ENCODE data around the gene NAXE. TPM values are rescaled to one million over a fixed set of nuclear protein-coding genes. Genes with fewer than 3 reads are reported as not detected.
A peak's percentile ranks its signal among the peaks of the same experiment; 100 is the strongest.

The NAXE gene
- total RNA-seq = 10 to 100 TPM; 46.1 to 81.1 (median 60.0) TPM

DNA sequence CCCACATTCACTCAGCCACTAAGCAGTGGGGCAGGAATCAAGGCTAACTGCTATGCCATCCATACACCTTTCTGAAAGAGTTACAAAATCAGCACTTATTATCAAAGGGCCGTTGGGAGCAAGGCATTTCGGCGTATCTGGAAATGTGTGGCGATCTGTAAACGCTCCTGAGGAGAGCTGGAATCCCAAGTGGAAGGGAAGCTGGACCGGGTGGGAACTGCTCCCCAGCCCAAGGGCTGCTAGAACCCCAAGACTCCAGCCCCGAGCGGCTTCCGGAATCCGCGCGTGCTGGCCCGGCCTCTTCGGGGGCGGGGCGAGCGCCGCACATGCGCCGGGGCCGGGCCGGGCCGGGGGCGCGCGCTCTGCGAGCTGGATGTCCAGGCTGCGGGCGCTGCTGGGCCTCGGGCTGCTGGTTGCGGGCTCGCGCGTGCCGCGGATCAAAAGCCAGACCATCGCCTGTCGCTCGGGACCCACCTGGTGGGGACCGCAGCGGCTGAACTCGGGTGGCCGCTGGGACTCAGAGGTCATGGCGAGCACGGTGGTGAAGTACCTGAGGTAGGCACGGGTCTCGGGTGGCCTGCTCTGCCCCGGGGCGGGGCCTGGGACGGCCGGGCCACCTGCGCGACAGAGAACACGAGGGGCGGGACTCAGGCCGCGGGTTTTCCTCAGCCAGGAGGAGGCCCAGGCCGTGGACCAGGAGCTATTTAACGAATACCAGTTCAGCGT is at the start of gene NAXE:
TSS of gene NAXE (plus strand) at position 345 of the 726 bp plus-strand sequence. CDS start at position 374, 29 bp downstream.
- H3K9me3 ChIP-seq = no peaks in the 10 kb centered on the region
- DNase-seq (peak; percentile 82 to 94), ATAC-seq (ENCODE audit: low FRiP score in 2 of 2) (peak; percentile 91 to 99)
- H3K36me3 ChIP-seq = peaks cover 0 to 32% (median 16%) of the 10 kb centered on the region in 4 donors
- peaks cover 7 to 18% (median 12%) of the 10 kb centered on the region in 4 donors for H3K4me1 ChIP-seq
- H3K4me3 ChIP-seq = peak within 1 kb of the TSS; percentile 55 to 89 (median 76)
- peak within 1 kb of the TSS; percentile 71 to 89 (median 86) for H3K27ac ChIP-seq
- no peak for TF ChIP-seq EP300 (IDR thresholded peaks at IDR 0.05)
- peak; percentile 27 to 67 for TF ChIP-seq POLR2AphosphoS5 (IDR thresholded peaks at IDR 0.05)
- peak in 3 of 6 experiments; percentile 6 to 15 (median 12) for TF ChIP-seq CTCF (IDR thresholded peaks at IDR 0.05)
- TF ChIP-seq POLR2A (IDR thresholded peaks at IDR 0.05) = peak in 3 of 4 donors; percentile 54 to 79 (median 67)
- 0% methylated on average over 2 to 27 of the region's 60 CpGs for WGBS, 2 donors
- no peaks in the 10 kb centered on the region for H3K27me3 ChIP-seq

DNA sequence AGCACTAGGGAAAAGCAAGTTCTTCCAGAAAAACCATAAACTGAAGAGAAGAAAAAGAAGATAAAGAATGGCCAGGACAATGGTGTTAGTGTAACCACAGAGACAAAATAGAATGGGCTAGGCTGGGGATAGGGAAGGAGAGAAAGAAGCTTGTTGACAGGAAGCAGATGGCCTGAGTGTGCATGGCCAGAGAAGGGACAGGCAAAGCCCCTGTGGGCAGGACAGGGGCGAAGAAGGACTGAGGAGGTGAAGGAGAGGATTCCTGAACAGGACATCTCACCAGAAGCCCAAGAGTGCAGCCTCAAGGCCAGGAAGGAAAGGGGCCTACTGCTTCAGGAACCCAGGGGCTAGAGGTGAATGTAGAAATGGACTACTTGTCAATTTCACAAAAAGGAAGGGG is 48.5 kb upstream of the NAXE start:
- no peak for DNase-seq
- ATAC-seq (ENCODE audit: low FRiP score in 2 of 2) = no peak
- Histone ChIP-seq H3K4me3 (no peak overlapping the region), H3K9me3 (no peaks in the 10 kb centered on the region), H3K36me3 (no peaks in the 10 kb centered on the region), H3K4me1 (peaks cover 0 to 4% (median 0%) of the 10 kb centered on the region in 4 donors), H3K27ac (no peak overlapping the region), H3K27me3 (no peaks in the 10 kb centered on the region)
- no peak for TF ChIP-seq EP300 (IDR thresholded peaks at IDR 0.05)
- TF ChIP-seq POLR2A (IDR thresholded peaks at IDR 0.05) = no peak
- TF ChIP-seq CTCF (IDR thresholded peaks at IDR 0.05) = no peak
- TF ChIP-seq POLR2AphosphoS5 (IDR thresholded peaks at IDR 0.05) = no peak
- 76 to 79% methylated on average over 1 of the region's 1 CpG for WGBS, 2 donors

DNA sequence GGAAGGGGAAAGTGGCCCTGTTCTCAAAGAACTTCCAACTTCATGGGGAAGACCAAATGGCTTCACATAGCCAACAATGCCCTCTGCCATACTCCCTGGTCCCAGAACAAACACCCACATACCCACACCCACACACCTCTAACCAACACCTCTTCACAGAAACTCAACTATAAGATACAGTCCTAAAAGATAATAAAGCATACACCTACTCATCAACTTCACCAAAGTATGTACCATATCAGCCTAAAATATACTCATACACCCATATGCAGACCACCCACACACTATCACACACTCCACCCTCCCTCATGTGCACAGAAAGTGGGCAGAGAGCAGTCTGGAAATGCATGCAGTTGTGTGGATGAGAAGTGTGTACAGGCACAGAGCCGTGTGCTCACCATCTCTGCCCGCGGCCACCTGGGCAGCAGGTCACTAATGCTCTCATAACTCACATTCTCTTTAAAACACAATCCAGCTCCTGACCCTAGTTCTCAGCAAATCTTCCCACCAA is 46.9 kb upstream of the NAXE start:
- Histone ChIP-seq H3K9me3 (no peaks in the 10 kb centered on the region), H3K27me3 (no peaks in the 10 kb centered on the region), H3K4me1 (peaks cover 0 to 4% (median 0%) of the 10 kb centered on the region in 4 donors), H3K36me3 (no peaks in the 10 kb centered on the region), H3K4me3 (no peak overlapping the region), H3K27ac (no peak overlapping the region)
- ATAC-seq (ENCODE audit: low FRiP score in 2 of 2) (no peak), DNase-seq (no peak)
- TF ChIP-seq EP300 (IDR thresholded peaks at IDR 0.05) (no peak), POLR2AphosphoS5 (IDR thresholded peaks at IDR 0.05) (no peak), CTCF (IDR thresholded peaks at IDR 0.05) (no peak), POLR2A (IDR thresholded peaks at IDR 0.05) (no peak)
- 92 to 96% methylated on average over 3 of the region's 3 CpGs for WGBS, 2 donors

DNA sequence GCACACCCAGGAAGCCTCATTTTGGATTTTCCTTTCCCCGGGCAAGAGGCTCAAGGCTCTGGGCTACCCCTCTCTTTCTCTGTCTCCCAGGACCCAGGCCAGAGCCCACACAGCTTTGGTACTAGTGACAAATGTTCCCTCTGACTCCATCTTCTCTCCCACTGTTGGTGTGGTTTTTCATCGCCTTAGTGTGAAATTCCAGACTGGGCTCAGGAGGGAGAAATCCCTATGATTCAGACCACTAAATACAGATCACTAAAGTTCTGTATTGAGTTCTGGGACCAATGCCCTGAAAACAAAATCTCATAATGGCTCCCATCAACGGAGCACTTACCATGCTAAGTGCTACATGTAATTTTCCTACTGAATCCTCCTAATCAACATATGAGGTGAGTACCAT is 45.3 kb upstream of the NAXE start:
- H3K27ac ChIP-seq = no peak overlapping the region
- H3K9me3 ChIP-seq = no peaks in the 10 kb centered on the region
- no peaks in the 10 kb centered on the region for H3K4me1 ChIP-seq
- DNase-seq (no peak), ATAC-seq (ENCODE audit: low FRiP score in 2 of 2) (no peak)
- H3K36me3 ChIP-seq = no peaks in the 10 kb centered on the region
- 93 to 98% methylated on average over 3 of the region's 3 CpGs for WGBS, 2 donors
- no peak overlapping the region for H3K4me3 ChIP-seq
- no peaks in the 10 kb centered on the region for H3K27me3 ChIP-seq
- TF ChIP-seq CTCF (IDR thresholded peaks at IDR 0.05) = no peak
- no peak for TF ChIP-seq EP300 (IDR thresholded peaks at IDR 0.05)
